Endodermal cell (in vitro differentiated cells): ENCODE data around the gene PLD5. TPM values are rescaled to one million over a fixed set of nuclear protein-coding genes. Genes with fewer than 3 reads are reported as not detected.

Experiments
- DNase-seq: peaks from one replicate; pipeline ENCODE4 v3.0.0-alpha.2; 2017
- H3K27ac ChIP-seq: 2 replicates; pipeline ENCODE4 v1.5.1; 2013; ENCODE audit warnings: mild to moderate bottlenecking, low read depth, low read length, moderate library complexity
- H3K27me3 ChIP-seq: 2 replicates; pipeline ENCODE4 v1.6.1; 2013; ENCODE audit warnings: mild to moderate bottlenecking, low read length, moderate library complexity; ENCODE audit not compliant: insufficient read depth, control insufficient read depth, poor library complexity, severe bottlenecking
- H3K36me3 ChIP-seq: 2 replicates; pipeline ENCODE4 v1.7.0; 2013; ENCODE audit warnings: mild to moderate bottlenecking, low read length, moderate library complexity; ENCODE audit not compliant: control insufficient read depth, insufficient read depth
- H3K4me1 ChIP-seq: one replicate; pipeline ENCODE4 v1.7.0; 2013; ENCODE audit warnings: low read length; ENCODE audit not compliant: control insufficient read depth, insufficient read depth
- H3K4me3 ChIP-seq: 2 replicates; pipeline ENCODE4 v1.5.1; 2013; ENCODE audit warnings: mild to moderate bottlenecking, low read length, moderate library complexity
- H3K9ac ChIP-seq: 2 replicates; pipeline ENCODE4 v1.6.1; 2013; ENCODE audit warnings: mild to moderate bottlenecking, low read length, moderate library complexity; ENCODE audit not compliant: poor library complexity, severe bottlenecking; ENCODE audit errors: extremely low read depth
- H3K9me3 ChIP-seq: 2 replicates; pipeline ENCODE4 v1.6.1; 2013; ENCODE audit warnings: mild to moderate bottlenecking, low read length, moderate library complexity; ENCODE audit not compliant: control insufficient read depth
- H3K27ac Mint-ChIP-seq: 2 replicates; pipeline ENCODE4 v1.8.0; 2020; ENCODE audit warnings: mixed read lengths
- H3K27me3 Mint-ChIP-seq: 2 replicates; pipeline ENCODE4 v1.8.0; 2021; ENCODE audit warnings: mild to moderate bottlenecking, mixed read lengths; ENCODE audit not compliant: insufficient read depth
- H3K36me3 Mint-ChIP-seq: 2 replicates; pipeline ENCODE4 v1.8.0; 2020; ENCODE audit warnings: low read depth, mixed read lengths
- H3K4me1 Mint-ChIP-seq: 2 replicates; pipeline ENCODE4 v1.8.0; 2020; ENCODE audit warnings: mixed read lengths
- H3K4me3 Mint-ChIP-seq: 2 replicates; pipeline ENCODE4 v1.8.0; 2020; ENCODE audit warnings: mild to moderate bottlenecking, moderate library complexity, mixed read lengths
- H3K9me3 Mint-ChIP-seq: 2 replicates; pipeline ENCODE4 v1.8.0; 2020; ENCODE audit warnings: mild to moderate bottlenecking, mixed read lengths
- WGBS, 2 experiments: methylation state at CpG; one replicate each; pipeline versions ENCODE4 v1.1.5 to v1.1.7; 2013; ENCODE audit warnings: missing lambda C conversion rate in 2 of 2, mixed read lengths in 1 of 2; ENCODE audit not compliant: insufficient coverage in 1 of 2, insufficient read length in 1 of 2; 5-methylcytosine and 5-hydroxymethylcytosine counted together
- long read RNA-seq, 4 experiments: library from polyadenylated mRNA in 2 of 4; library from RNA in 1 of 4; library from capped mRNA in 1 of 4; stranded (forward) in 3 of 4; unstranded in 1 of 4; transcript quantifications; one replicate each; pipeline ENCODE4 v2.0.0, GENCODE V29; 2020 to 2021; ENCODE audit warnings: inconsistent platforms in 1 of 4
- polyA plus RNA-seq, 2 experiments: library from polyadenylated mRNA; stranded (reverse); fragments of 50-300 nt; gene quantifications; one replicate each; pipeline ENCODE4 v1.2.3, GENCODE V29; 2013
- total RNA-seq, 2 donors: library from RNA; stranded (reverse); fragmentation: NEBNext Ultra II Directional in 1 of 2; extraction: Animal tissue kit (Norgen Biotek cat#: 25700) in 1 of 2; gene quantifications; 2 replicates in 1 of 2; 3 replicates in 1 of 2; pipeline ENCODE4 v1.2.1, GENCODE V29; 2021
- TF ChIP-seq, protein P1 (sequence below): fragments of 200-600 bp; sonication (generic); conservative IDR thresholded peaks from 2 replicates; pipeline ENCODE4 v1.5.0; 2021; ENCODE audit warnings: antibody characterized with exemption, mild to moderate bottlenecking

Gene PLD5
- 1 to 10 TPM in 1 of 2 donors, under 1 TPM in 1; 0.66 to 2.7 TPM for total RNA-seq
- 1.3 TPM for polyA plus RNA-seq (2013, experiment 1 of 2)
- 1.7 TPM for polyA plus RNA-seq (2013, experiment 2 of 2)
- long read RNA-seq, experiment 1, result 0 reads
- long read RNA-seq, experiment 2, partial matches to known transcripts, result 1 of 1 reads
- long read RNA-seq, experiment 2, other reads (novel, unspliced or antisense), result 0 of 1 reads
- long read RNA-seq, experiment 3, full-length matches to known transcripts, result 4 of 4 reads
- long read RNA-seq, experiment 3, partial matches to known transcripts, result 0 of 4 reads
- long read RNA-seq, experiment 3, other reads (novel, unspliced or antisense), result 0 of 4 reads
- long read RNA-seq, experiment 4, full-length matches to known transcripts, result 1 of 1 reads
- long read RNA-seq, experiment 4, partial matches to known transcripts, result 0 of 1 reads
- long read RNA-seq, experiment 4, other reads (novel, unspliced or antisense), result 0 of 1 reads

DNA sequence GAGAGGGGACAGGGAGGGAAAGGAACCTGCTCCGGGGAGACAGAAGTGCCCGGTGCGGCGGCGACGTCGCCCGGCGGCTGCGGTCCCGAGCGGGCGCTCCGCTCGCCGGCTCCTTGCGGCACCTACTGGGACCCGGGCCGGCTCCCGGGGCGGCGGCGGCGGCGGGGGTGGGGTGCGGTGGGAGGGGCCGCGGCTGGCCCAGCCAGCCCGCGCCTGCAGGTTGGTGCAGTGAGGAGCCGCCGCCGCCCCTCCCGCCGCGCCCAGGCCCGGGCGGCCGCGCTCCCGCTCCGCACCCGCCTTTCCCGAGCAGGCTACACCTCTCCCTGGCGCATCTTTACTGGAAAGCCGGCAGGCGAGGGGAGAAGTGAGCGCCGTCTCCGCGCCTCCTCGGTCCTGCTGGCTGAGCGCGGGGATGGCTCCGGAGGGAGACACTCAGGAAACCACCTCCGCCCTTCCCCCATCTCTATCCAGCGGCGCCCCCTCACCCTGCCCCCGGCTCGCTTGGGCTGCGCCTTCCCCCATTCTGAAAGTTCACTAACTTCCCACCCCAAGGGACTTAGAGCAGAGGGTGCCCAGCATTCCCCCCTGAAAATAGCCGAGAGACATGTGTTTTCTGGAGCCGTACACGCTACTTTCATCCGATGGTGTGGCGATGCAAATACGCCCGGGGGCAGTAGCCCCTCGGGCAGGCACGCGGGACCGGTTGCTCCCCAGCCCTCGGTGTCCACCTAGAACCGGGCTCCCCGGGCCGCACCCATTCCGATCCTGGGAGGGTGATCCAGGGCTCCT lies at the start of gene PLD5:
TSS of gene PLD5 (minus strand) at position 127 of the 789 bp plus-strand sequence.
- DNase-seq, result peak; percentile 81
- TF ChIP-seq, protein P1, sequence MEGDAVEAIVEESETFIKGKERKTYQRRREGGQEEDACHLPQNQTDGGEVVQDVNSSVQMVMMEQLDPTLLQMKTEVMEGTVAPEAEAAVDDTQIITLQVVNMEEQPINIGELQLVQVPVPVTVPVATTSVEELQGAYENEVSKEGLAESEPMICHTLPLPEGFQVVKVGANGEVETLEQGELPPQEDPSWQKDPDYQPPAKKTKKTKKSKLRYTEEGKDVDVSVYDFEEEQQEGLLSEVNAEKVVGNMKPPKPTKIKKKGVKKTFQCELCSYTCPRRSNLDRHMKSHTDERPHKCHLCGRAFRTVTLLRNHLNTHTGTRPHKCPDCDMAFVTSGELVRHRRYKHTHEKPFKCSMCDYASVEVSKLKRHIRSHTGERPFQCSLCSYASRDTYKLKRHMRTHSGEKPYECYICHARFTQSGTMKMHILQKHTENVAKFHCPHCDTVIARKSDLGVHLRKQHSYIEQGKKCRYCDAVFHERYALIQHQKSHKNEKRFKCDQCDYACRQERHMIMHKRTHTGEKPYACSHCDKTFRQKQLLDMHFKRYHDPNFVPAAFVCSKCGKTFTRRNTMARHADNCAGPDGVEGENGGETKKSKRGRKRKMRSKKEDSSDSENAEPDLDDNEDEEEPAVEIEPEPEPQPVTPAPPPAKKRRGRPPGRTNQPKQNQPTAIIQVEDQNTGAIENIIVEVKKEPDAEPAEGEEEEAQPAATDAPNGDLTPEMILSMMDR, result no peak
- Mint-ChIP-seq H3K9me3 (no peaks in the 10 kb centered on the region), H3K4me3 (peak within 1 kb of the TSS; percentile 69), H3K36me3 (no peaks in the 10 kb centered on the region), H3K27ac (no peak within 1 kb of the TSS), H3K4me1 (peaks cover 8% of the 10 kb centered on the region), H3K27me3 (peaks cover 81% of the 10 kb centered on the region)
- H3K36me3 ChIP-seq, result no peaks in the 10 kb centered on the region
- H3K27me3 ChIP-seq, result peaks cover 40% of the 10 kb centered on the region
- H3K4me1 ChIP-seq, result peaks cover 5% of the 10 kb centered on the region
- peak within 1 kb of the TSS; percentile 47 for H3K9ac ChIP-seq
- H3K4me3 ChIP-seq, result peak within 1 kb of the TSS; percentile 87
- no peak within 1 kb of the TSS for H3K27ac ChIP-seq
- WGBS, 2 experiments, result 0 to 1% methylated on average over 17 to 75 of the region's 77 CpGs
- no peaks in the 10 kb centered on the region for H3K9me3 ChIP-seq

DNA sequence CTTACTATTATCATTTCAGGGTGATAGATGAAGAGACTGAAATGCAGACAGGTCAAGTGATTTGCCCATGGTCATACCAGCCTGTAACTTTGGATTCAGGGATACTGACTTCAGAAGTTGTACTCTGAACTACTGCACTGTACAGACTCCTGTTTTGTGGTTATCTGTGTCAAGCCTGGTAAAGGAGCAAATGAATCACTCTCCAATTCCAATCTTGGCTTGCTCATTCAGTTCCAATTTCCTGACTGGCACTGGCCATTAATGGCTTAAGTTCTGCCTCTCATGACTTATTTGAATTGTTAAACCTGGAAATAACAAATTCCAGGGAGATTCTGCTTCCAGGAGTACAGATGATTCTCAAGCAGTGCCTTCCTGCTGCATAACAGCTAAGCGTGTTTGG lies 45.4 kb upstream of the PLD5 start:
- Mint-ChIP-seq H3K9me3 (no peaks in the 10 kb centered on the region), H3K36me3 (no peaks in the 10 kb centered on the region), H3K4me1 (peaks cover 1% of the 10 kb centered on the region), H3K4me3 (no peak overlapping the region), H3K27me3 (peaks cover 3% of the 10 kb centered on the region), H3K27ac (no peak overlapping the region)
- no peaks in the 10 kb centered on the region for H3K4me1 ChIP-seq
- no peaks in the 10 kb centered on the region for H3K27me3 ChIP-seq
- H3K27ac ChIP-seq, result no peak overlapping the region
- H3K9me3 ChIP-seq, result peaks cover 4% of the 10 kb centered on the region
- TF ChIP-seq, protein P1, result no peak
- no peak overlapping the region for H3K9ac ChIP-seq
- 92% methylated on average over 1 of the region's 1 CpG; no CpG with 5 or more reads in 1 of the 2 experiments for WGBS, 2 experiments
- H3K36me3 ChIP-seq, result no peaks in the 10 kb centered on the region
- DNase-seq, result no peak
- H3K4me3 ChIP-seq, result no peak overlapping the region

GRCh38 chr1:242568666-242569065 lies 44.2 kb upstream of the PLD5 start:
- no peak overlapping the region for H3K27ac ChIP-seq
- H3K36me3 ChIP-seq, result no peaks in the 10 kb centered on the region
- Mint-ChIP-seq H3K36me3 (no peaks in the 10 kb centered on the region), H3K9me3 (no peaks in the 10 kb centered on the region), H3K27me3 (peaks cover 3% of the 10 kb centered on the region), H3K4me3 (no peak overlapping the region), H3K4me1 (no peaks in the 10 kb centered on the region), H3K27ac (no peak overlapping the region)
- TF ChIP-seq, protein P1, result no peak
- H3K27me3 ChIP-seq, result no peaks in the 10 kb centered on the region
- no peaks in the 10 kb centered on the region for H3K4me1 ChIP-seq
- H3K9ac ChIP-seq, result no peak overlapping the region
- WGBS, 2 experiments, result 93 to 97% methylated on average over 8 to 9 of the region's 9 CpGs
- no peak overlapping the region for H3K4me3 ChIP-seq
- peaks cover 4% of the 10 kb centered on the region for H3K9me3 ChIP-seq
- peak; percentile 58 for DNase-seq
